Pons (tissue), 1 donor: ENCODE results near the gene TMEM51.

ENCODE experiments used
- DNase-seq: peaks from one replicate; pipeline ENCODE4 v3.0.0-alpha.2; 2016; ENCODE audit warnings: low spot score

The TMEM51 gene

DNA sequence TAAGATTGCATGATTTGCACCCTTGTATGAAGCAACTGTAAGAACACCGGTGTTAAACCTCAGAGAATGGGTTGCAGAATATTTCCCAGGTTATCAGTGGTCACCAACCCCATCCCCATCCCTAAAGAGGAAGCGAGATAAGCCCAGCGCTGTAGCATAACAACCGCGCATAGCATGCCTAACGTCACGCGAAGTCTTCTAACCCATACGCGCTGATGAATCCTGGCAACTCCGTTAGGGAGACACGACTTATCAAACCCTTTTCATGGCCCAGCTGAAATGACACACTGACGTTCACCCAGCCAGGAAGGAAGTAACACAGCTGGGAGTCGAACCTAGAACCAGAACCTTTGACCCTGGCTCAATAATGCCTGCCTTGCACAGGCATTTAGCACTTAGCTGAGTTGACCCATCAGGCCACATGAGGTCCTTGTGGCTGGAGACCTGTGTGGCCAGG is 24.2 kb downstream of the TMEM51 start:
- DNase-seq: no peak

DNA sequence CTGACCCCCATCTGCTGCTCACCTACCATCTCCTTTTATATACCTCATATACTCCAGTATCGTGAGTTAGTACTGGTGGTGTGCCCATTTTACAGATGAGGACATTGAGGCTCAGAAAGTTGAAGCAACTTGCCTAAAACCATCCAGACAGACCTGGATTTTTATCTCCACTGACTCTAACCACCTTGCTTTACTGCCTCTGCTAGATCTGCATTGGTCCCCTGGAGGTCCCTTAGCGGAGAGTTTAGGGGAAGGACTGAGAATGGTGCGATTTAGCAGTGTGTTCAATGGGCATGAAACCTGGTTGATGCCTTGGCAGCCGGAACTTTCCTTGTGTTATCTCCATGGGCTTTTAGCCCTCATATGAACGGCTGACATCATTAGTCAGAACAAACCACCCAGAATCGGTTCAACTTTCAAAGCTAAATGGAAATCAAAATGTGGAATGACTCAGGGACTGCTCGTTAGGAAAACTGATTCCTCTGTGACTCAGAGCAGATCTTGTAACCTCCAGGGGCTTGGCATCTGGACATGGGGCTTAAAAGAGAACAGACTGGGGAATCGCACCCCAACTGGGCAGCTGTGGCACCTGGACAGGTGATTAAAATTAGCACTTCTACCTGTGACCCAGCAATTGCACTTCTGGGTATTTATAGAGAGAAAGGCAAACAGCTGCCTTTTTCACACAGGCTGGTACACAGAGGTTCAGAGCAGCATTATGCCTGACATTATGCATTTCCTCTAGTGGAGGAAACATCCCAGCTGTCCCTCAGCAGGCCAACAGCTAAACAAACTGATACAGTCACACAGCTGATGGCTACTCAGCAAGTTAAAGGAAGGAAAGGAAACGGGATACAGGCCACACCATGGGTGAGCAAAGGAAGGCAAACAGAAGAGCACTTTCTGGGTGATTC is 25.3 kb downstream of the TMEM51 start:
- peak; percentile 43 for DNase-seq

DNA sequence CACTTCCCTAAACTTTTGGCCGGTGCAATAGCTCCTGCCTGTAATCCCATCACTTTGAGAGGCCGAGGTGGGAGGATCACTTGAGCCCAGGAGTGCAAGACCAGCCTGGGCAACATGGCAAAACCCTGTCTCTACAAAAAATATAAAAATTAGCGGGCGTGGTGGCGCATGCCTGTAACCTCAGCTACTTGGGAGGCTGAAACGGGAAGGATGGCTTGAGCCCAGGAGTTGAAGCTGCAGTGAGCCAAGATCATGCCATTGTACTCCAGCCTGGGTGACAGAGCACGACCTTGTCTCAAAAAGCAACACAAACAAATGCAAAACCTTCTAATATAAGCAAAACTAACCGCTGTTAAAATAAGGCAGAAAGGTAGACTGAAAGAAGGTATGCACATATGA is 25.9 kb downstream of the TMEM51 start:
- DNase-seq: no peak

DNA sequence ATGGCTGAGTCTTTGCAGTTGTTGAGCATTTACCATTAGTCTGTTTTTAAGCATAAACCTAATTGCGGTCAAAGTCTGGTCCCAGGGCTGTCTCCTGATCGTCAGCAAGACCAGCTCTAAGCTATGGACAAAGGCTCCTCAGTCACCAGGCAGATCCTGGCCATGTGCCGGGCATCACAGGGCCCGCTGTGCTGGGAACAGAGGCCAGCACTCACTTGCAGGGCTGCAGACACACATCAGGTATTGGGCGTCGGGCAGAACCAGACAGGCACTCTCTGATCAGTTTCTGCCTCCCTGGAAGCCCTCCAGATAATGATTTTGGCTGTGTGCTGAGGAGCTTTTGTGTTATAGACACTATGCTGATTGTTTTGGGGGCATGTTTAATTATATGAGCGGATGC is 26.6 kb downstream of the TMEM51 start:
- peak; percentile 94 for DNase-seq

DNA sequence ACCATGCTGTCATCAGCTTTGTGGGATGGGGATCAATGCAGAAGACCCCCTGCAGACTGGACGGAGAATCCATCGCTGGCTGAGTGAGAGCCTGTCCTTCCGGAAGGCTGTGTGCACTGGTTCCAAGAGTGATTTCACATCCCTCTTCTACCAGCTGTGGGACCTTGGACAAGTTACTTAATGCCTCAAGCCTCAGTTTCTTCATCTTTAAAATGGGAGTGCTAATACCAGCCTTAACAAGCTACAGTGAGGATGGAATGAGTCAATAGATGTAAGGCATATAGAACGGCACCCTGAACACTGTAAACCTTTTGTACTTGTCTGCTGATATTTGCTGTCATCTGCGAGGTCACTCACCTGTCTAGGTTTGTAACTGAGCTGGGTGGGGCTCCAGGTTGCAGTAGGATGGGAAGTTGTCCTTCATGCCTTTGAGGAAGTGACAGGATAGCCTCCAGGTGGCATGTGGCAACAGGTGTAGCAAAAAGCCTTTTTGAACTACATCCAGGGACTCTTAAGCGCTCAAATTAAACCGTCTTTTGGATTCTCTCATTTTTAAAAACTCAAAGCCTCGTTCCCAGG is 27.5 kb downstream of the TMEM51 start:
- no peak for DNase-seq

DNA sequence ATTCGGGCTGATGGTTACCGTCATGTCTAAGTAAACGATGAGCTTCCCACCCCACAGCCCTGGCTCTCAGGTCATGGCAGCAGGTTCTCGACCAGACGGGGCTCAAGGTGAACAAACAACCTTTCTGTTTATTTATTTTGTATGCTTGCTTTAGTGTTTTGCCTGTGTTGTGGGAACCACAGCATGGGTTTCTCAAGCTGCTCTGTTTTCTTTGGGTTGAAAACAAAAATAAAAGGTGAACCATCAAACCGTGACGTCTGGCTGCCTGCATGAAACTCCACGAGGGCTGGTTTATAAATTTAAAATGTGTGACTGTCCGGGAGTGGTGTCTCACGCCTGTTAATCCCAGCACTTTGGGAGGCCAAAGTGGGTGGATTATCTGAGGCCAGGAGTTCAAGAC is 28.0 kb downstream of the TMEM51 start:
- DNase-seq: no peak

DNA sequence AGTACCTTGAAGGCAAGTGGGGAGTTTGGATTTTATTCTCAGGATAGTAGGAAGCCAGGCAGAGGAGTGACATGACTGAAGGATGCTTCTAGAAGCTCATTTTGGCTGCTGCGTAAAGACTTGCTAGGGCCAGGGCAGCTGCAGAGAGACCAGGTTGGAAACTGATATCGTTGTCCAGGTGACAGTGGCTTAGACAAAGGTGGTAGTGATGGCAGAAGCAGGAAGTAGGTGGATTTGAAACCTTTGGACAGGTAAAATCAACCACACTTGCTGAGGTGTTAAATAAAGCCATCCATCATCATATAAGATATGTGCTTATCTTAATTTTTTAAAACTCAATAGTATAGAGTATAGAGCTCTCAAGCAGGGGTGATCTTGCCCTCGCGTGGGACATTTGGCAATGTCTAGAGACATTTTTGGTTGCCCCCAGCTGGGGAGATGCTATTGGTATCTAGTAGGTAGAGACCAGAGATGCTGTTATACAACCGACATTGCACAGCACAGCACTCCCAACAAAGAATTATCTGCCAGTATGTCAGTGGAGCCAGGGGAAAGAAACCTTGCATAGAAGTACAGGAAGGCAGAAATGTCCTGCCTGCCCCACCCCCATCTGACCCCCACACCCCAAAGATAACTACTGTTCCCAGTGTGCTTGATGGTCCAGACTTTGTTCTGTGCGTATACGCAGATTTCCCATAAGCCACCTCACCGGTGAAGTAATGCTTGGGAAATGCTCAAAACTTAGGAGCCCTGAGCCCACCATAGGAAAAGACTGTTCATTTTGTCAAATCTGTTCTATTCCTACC is 31.1 kb downstream of the TMEM51 start:
- no peak for DNase-seq

DNA sequence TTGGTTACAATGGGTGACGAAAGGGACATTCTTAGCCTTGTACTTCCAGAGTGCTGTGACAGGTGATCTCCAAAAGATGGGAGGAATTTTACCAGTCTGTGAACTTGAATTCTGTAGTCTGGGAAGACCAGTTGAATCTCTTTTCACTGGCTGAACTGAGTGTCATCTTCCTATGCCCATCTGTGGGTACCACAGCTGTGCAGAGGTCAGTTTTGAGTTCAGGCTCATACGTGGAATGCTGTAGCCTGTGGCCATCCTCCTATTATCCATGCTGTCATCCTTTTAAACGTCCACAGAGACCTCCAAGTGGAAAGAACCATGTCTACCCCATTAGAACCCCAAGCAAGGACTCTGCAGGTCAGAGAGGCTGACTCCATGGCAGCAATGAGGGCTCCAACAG is 32.1 kb downstream of the TMEM51 start:
- no peak for DNase-seq

DNA sequence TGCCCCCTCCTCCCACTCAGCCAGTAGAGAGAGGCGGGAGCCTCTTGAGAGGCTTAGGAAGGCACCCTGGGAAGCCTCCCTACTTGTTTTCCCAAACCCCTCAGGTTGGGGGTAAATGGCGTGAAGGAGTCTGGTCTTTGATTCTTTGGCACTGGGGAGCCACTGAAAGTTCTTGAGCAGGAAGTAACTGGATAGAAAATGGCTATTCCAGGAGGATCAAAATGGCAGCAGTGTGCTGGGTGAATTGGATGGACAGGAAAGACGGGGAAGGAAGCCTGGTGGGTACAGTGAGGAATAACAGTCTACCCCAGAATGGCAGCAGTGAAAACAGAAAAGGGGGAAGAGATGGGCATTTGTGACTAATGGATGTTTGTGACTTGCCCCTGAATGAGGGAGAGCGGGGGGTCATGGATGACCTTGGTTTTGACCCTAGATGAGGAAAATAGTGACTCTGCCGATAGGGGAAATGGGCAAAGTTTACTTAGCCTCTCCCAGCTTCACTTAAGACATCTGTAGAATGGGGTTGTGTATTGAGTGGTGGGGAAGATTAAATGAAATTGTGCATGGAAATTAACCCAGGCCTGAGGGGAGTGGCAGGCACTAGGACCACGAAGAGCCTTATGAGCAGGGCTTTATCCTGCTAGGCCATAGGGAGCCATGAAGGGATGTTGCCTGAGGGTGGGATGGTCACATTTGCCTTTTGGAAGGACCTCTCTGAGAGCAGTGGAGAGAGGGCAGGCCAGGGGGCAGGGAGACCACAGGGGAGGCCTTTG is 32.7 kb downstream of the TMEM51 start:
- DNase-seq: no peak

DNA sequence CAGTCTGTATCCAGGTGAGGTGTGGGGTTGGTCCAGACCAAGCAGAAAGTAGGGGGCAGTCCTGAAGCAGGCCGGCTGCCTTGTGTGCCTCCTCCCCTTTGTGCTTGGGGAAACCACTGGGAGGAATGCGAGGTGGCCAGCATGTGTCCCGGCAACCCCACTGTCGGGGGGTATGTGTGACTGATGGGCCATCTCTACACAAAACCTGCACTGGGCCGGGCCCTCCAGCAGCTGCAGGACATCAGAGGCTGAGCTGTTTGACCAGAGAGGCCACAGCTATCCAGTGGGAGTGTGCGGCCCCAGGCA is 33.3 kb downstream of the TMEM51 start:
- DNase-seq: no peak

DNA sequence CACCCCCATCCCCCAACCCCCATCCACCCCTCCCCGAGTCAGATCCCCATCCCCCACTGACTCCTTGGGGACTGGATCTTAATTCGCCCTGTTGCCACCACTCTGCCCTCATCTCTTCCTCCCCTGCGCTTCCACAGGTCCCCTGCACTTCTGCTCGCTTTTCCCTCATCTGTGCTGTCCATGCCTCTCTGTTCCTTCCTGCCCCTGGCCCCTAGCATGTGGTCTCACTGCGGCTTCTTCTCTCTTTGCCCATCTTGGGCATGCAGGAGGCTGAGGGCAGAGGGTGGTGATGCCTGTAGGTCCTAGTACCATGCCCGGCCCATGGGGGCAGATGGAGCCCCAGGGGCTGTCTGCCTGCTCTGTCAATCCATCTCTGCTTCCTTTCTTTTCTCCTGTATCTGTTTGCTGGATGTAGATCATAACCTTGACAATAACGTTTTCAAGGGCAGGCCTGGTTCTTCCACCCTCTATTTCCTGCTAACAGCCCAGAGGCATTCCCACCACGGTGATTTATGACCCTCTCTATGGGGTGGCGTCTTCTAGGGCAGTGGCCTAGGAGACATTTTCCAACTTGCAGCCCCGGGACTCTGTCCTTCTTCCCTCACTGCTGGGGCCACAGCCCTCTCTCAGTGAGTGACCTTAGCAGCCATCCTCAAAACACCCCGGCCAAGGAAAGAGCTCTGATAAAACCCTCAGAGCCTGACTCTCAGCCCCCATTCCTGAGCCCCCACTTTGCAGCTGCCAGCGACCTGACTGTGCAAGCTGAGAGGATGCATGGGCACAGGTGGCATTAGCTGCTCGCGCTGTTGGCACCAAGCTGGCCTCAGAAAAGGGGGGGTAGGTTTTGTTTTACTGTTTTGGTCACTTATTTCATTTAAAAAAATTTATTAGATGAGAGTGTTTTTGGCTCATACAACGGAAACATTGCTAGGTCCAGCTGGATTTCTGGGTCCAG is 33.9 kb downstream of the TMEM51 start:
- no peak for DNase-seq

DNA sequence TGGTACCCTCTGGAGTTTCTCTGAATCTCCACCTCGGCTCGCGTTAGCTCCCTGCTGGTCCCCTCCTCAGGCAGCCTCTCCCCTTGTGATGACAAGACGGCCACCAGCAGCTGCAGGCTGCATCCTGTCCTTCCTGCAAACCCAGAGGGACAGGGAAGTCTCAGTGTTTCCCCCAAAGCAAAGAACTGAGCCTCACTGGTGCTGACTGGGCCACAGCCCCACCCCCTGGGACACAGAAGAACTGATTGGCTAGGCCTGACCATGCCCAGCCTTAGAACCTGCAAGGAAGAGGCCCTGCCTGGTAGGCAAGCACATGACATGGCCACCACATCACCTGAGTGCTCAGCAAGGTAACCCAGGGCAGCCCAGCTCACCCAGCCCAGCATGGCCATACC is 34.6 kb downstream of the TMEM51 start:
- DNase-seq: no peak

DNA sequence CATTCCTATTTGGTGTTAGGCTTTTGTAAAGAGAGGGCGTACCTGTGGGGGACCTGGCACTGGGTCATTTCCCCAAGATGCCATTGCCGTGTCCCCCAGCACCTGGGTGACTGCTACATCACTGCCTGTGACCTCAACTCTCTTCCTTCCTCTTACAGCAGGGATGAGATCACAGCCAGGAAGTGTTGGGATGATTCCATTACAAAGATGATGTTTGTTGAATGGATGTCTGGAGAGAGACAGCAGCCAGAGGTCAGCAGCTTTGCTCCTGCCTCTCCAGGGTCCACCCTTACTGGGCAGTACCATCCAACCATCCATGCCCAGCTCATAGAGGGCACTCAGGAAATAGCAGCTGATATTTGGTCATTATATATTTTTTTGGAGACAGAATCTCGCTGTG is 35.1 kb downstream of the TMEM51 start:
- DNase-seq: no peak

DNA sequence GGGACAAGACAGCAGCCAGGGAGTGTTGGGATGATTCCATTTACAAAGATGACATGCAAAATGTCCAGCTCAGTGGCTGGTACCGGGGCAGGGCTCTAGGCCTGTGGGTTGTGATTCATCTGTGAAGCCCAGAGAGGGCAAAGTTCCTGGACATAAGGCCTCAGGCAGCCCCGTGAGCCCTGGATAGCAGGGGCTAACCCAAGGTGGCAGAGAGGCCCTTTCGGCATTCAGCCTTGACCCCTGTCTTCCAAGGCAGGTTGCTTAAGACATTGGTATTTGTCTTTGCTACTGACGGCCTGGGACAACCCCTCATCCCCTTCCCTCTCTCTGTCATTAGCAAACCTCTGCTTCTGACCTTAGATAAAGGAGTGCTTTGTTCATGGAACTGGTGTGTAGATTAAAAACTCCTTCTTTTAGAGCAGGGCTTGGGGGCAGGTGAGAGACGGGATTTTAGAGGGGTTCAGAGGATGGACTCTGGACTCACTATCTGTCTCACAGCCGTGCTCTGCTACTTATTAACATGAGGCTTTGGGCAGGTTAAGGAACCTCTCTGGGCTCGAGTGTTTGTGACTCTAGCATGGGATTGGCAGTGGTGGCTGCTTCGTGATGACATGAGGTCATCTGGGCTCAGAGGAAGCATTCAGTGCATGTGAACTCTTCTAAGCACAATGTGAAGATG is 36.3 kb downstream of the TMEM51 start:
- DNase-seq: no peak

DNA sequence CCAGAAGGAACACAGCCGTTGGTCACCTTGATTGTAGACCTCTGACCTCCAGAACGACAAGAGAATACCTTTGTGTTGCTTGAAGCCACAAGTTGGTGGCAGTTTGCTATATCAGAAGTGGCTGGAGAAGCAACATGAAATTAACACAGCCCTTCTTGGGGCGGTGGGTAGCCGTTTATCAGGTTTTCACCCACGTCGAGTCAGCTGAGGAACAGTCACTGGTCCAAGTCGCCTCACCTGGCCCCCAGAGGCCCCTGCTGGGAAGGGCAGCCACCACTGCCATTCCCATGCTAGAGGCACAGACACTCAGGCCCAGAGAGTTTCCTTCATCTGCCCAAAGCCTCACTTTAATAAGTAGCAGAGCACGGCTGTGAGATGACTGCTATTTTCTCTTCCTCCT is 37.7 kb downstream of the TMEM51 start:
- DNase-seq: no peak

DNA sequence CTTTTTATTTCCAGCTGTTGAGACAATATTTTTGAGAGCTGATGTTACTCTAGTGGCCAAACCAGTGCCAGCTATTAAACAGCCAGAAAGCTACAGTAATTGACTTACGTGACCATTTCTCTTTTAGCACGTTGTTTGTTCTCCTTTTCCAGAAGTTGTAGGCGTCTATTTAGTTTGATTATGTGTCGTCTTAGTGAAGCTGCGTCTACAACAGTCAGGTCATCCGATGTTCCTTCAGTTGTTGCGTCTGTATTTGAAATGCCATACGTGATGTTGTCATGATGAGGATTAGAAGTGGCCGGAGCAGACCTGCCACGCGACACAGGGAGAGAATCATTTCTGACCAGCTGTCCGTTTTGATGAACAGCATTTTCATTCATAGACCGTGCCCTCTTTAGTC is 38.2 kb downstream of the TMEM51 start:
- no peak for DNase-seq

DNA sequence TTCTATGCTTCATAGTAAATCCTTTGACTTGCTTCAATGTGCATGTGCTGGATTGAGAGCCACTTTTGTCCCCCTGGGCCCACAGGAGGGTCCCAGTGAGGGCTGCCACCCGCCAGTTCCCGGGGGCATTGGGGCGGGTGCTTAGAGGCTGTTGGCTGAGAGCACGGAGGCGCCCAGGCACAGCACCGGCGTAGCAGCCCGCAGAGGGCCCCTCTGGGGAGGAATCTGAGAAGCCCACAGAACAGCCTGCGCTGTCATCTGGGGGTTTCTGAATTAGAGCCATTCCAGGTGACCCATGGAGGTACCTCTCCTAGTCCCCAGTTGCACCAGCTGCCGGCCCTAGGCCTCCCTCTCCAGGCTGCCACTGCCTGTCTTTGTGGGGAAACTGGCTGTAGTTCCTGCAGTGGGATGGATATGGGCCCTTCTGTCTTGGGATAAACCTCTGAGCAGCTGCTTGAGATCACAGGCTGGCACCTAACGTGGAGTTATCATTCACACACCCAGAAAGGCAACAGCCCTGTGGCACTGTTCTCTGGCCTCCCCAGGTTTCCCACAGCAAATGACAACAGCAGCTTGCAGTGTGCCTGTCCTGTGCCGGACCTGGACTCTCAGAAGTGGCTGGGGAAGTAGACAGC is 39.5 kb downstream of the TMEM51 start:
- no peak for DNase-seq

DNA sequence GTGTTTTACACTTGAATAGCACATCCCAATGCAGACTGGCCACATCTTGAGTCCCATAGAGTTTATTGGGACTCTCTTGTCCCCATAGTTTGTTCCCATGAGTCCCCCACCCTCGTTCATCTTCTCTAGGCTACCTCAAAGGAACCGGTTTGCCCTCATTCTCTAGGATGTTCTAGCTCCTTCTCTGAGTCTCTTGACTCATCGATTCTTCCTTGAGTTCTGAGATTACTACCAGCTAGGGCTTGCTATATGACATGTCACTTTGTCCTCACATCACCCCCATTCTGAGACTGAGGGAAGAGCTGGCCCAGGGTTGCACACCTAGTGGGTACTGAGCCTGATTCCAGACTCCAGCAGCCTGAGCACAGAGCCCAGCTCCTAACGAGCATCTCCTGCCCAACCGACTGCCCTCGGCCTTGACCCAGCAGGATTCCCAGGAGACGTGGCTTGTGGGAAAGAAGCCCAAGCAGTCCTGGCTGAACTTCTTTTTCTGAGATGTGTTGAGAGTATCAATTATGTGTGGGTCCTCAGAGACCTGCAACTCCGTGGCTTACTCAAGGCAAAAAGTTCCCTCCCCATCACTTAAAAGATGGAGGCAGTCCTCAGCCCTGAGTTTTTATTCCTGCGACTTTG is 42.0 kb downstream of the TMEM51 start:
- DNase-seq: no peak

DNA sequence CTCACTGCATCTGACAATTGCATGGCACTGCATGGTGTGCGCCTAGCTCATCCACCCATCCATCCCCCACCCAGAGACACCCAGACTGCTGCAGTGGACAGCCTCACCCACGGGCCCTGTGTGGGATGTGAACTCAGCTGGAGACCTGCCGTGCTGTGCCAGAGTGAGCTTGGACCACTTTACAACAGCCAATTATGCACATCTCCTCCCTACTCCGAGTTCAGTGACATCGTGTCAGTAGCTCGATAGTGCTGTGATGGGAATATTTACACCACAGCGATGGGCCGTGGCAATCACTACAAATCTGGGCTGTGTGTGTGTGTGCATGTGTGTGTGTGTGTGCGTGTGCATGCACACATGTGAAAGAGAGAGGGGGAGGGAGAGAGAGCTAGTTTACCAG is 42.5 kb downstream of the TMEM51 start:
- no peak for DNase-seq
